ENCODE results near the gene KRTAP5-3.
A peak's percentile ranks its signal among the peaks of the same experiment; 100 is the strongest.

KRTAP5-3 gene

GRCh38 chr11:1563149-1563638 lies 45.1 kb downstream of the KRTAP5-3 start:
- no peak overlapping the region for H2BK120ac ChIP-seq (ENCODE audit: low read depth, low read length)
- no peak overlapping the region for H3K9ac ChIP-seq (ENCODE audit: low read depth, low read length, poor library complexity)
- H3K36me3 ChIP-seq (replicated peaks in 1 of 2; ENCODE audit: control insufficient read depth in 2 of 2, insufficient read depth in 2 of 2, low read length in 2 of 2): peaks cover 0 to 7% of the 10 kb centered on the region in 2 donors
- WGBS, 2 donors (ENCODE audit: extremely low coverage in 2 of 2, insufficient read length in 2 of 2, insufficient replicate concordance in 1 of 2): no CpG with 5 or more reads among the region's 12 CpGs
- H4K8ac ChIP-seq (ENCODE audit: low read depth, low read length): no peak overlapping the region
- peak overlapping the region; percentile 16 for H3K23ac ChIP-seq (ENCODE audit: low read depth, low read length, poor library complexity)
- peaks cover 0 to 50% (median 6%) of the 10 kb centered on the region in 3 experiments for H3K27me3 ChIP-seq (ENCODE audit: control insufficient read depth in 3 of 3, insufficient read depth in 3 of 3, low read depth in 1 of 3, low read length in 3 of 3)
- no peak overlapping the region for H3K27ac ChIP-seq (replicated peaks; ENCODE audit: low read length)
- H2BK5ac ChIP-seq (ENCODE audit: low read length): peak overlapping the region; percentile 66
- H3K79me1 ChIP-seq (ENCODE audit: low read depth, low read length): peaks cover 5% of the 10 kb centered on the region
- peaks cover 14 to 26% of the 10 kb centered on the region in 2 donors for H3K4me1 ChIP-seq (ENCODE audit: control insufficient read depth in 2 of 2, insufficient read depth in 1 of 2, low read depth in 1 of 2, low read length in 2 of 2)
- DNase-seq (ENCODE audit: low spot score): no peak
- H3K4ac ChIP-seq (ENCODE audit: low read length): no peak overlapping the region
- H3K4me2 ChIP-seq (ENCODE audit: insufficient read depth, low read length, poor library complexity, severe bottlenecking): no peak overlapping the region
- H2AK5ac ChIP-seq (ENCODE audit: low read depth, low read length): peak overlapping the region; percentile 100
- peak overlapping the region; percentile 75 for H2BK15ac ChIP-seq (ENCODE audit: low read length)
- peak overlapping the region; percentile 85 for H3K18ac ChIP-seq (ENCODE audit: low read length)
- H3K9me3 ChIP-seq (replicated peaks in 1 of 2; ENCODE audit: control insufficient read depth in 2 of 2, insufficient read depth in 1 of 2, low read depth in 1 of 2, low read length in 2 of 2): peaks cover 0 to 3% of the 10 kb centered on the region in 2 donors
- no peak overlapping the region for H2BK12ac ChIP-seq (ENCODE audit: low read length)
- H3K14ac ChIP-seq (ENCODE audit: low read length): no peak overlapping the region
- H4K91ac ChIP-seq (ENCODE audit: low read depth, low read length, poor library complexity): no peak overlapping the region
- no peak overlapping the region for H2AFZ ChIP-seq (ENCODE audit: low read length)
- no peak overlapping the region for H3K4me3 ChIP-seq (ENCODE audit: low read length in 2 of 2)

GRCh38 chr11:1562469-1563148 lies 45.7 kb downstream of the KRTAP5-3 start:
- peak overlapping the region; percentile 64 for H3K9ac ChIP-seq (ENCODE audit: low read depth, low read length, poor library complexity)
- no peak overlapping the region for H3K4ac ChIP-seq (ENCODE audit: low read length)
- no peak overlapping the region for H2AFZ ChIP-seq (ENCODE audit: low read length)
- H3K4me2 ChIP-seq (ENCODE audit: insufficient read depth, low read length, poor library complexity, severe bottlenecking): no peak overlapping the region
- no peak for DNase-seq (ENCODE audit: low spot score)
- H3K4me3 ChIP-seq (ENCODE audit: low read length in 2 of 2): peak overlapping the region in 1 of 2 donors; percentile 21
- H3K4me1 ChIP-seq (ENCODE audit: control insufficient read depth in 2 of 2, insufficient read depth in 1 of 2, low read depth in 1 of 2, low read length in 2 of 2): peaks cover 9 to 22% of the 10 kb centered on the region in 2 donors
- H4K8ac ChIP-seq (ENCODE audit: low read depth, low read length): no peak overlapping the region
- no peak overlapping the region for H2BK5ac ChIP-seq (ENCODE audit: low read length)
- peak overlapping the region; percentile 16 for H3K23ac ChIP-seq (ENCODE audit: low read depth, low read length, poor library complexity)
- H3K36me3 ChIP-seq (replicated peaks in 1 of 2; ENCODE audit: control insufficient read depth in 2 of 2, insufficient read depth in 2 of 2, low read length in 2 of 2): peaks cover 0 to 9% of the 10 kb centered on the region in 2 donors
- H2BK120ac ChIP-seq (ENCODE audit: low read depth, low read length): peak overlapping the region; percentile 39
- H3K27me3 ChIP-seq (ENCODE audit: control insufficient read depth in 3 of 3, insufficient read depth in 3 of 3, low read depth in 1 of 3, low read length in 3 of 3): peaks cover 0 to 45% (median 9%) of the 10 kb centered on the region in 3 experiments
- H3K18ac ChIP-seq (ENCODE audit: low read length): peak overlapping the region; percentile 85
- H3K9me3 ChIP-seq (replicated peaks in 1 of 2; ENCODE audit: control insufficient read depth in 2 of 2, insufficient read depth in 1 of 2, low read depth in 1 of 2, low read length in 2 of 2): peaks cover 0 to 3% of the 10 kb centered on the region in 2 donors
- H2BK15ac ChIP-seq (ENCODE audit: low read length): no peak overlapping the region
- no peak overlapping the region for H3K27ac ChIP-seq (replicated peaks; ENCODE audit: low read length)
- no CpG with 5 or more reads among the region's 14 CpGs for WGBS, 2 donors (ENCODE audit: extremely low coverage in 2 of 2, insufficient read length in 2 of 2, insufficient replicate concordance in 1 of 2)
- no peak overlapping the region for H2BK12ac ChIP-seq (ENCODE audit: low read length)
- H3K79me1 ChIP-seq (ENCODE audit: low read depth, low read length): peaks cover 5% of the 10 kb centered on the region
- no peak overlapping the region for H4K91ac ChIP-seq (ENCODE audit: low read depth, low read length, poor library complexity)
- peak overlapping the region; percentile 58 for H3K14ac ChIP-seq (ENCODE audit: low read length)
- peak overlapping the region; percentile 100 for H2AK5ac ChIP-seq (ENCODE audit: low read depth, low read length)

GRCh38 chr11:1561955-1562354 lies 46.3 kb downstream of the KRTAP5-3 start:
- peaks cover 0 to 3% of the 10 kb centered on the region in 2 donors for H3K9me3 ChIP-seq (replicated peaks in 1 of 2; ENCODE audit: control insufficient read depth in 2 of 2, insufficient read depth in 1 of 2, low read depth in 1 of 2, low read length in 2 of 2)
- peaks cover 0 to 10% of the 10 kb centered on the region in 2 donors for H3K36me3 ChIP-seq (replicated peaks in 1 of 2; ENCODE audit: control insufficient read depth in 2 of 2, insufficient read depth in 2 of 2, low read length in 2 of 2)
- peak overlapping the region; percentile 46 for H2AK5ac ChIP-seq (ENCODE audit: low read depth, low read length)
- no peak overlapping the region for H2BK15ac ChIP-seq (ENCODE audit: low read length)
- no peak overlapping the region for H3K4ac ChIP-seq (ENCODE audit: low read length)
- H4K91ac ChIP-seq (ENCODE audit: low read depth, low read length, poor library complexity): peak overlapping the region; percentile 79
- peaks cover 6 to 22% of the 10 kb centered on the region in 2 donors for H3K4me1 ChIP-seq (ENCODE audit: control insufficient read depth in 2 of 2, insufficient read depth in 1 of 2, low read depth in 1 of 2, low read length in 2 of 2)
- H3K18ac ChIP-seq (ENCODE audit: low read length): no peak overlapping the region
- H3K27me3 ChIP-seq (ENCODE audit: control insufficient read depth in 3 of 3, insufficient read depth in 3 of 3, low read depth in 1 of 3, low read length in 3 of 3): peaks cover 0 to 38% (median 16%) of the 10 kb centered on the region in 3 experiments
- H2AFZ ChIP-seq (ENCODE audit: low read length): no peak overlapping the region
- H2BK5ac ChIP-seq (ENCODE audit: low read length): no peak overlapping the region
- H3K4me3 ChIP-seq (ENCODE audit: low read length in 2 of 2): no peak overlapping the region
- H2BK12ac ChIP-seq (ENCODE audit: low read length): peak overlapping the region; percentile 16
- H4K8ac ChIP-seq (ENCODE audit: low read depth, low read length): no peak overlapping the region
- H3K23ac ChIP-seq (ENCODE audit: low read depth, low read length, poor library complexity): no peak overlapping the region
- H3K27ac ChIP-seq (replicated peaks; ENCODE audit: low read length): no peak overlapping the region
- no peak overlapping the region for H3K9ac ChIP-seq (ENCODE audit: low read depth, low read length, poor library complexity)
- no peak overlapping the region for H3K4me2 ChIP-seq (ENCODE audit: insufficient read depth, low read length, poor library complexity, severe bottlenecking)
- no peak overlapping the region for H2BK120ac ChIP-seq (ENCODE audit: low read depth, low read length)
- peak overlapping the region; percentile 75 for H3K14ac ChIP-seq (ENCODE audit: low read length)
- DNase-seq (ENCODE audit: low spot score): no peak
- H3K79me1 ChIP-seq (ENCODE audit: low read depth, low read length): peaks cover 5% of the 10 kb centered on the region
- no CpG with 5 or more reads among the region's 5 CpGs for WGBS, 2 donors (ENCODE audit: extremely low coverage in 2 of 2, insufficient read length in 2 of 2, insufficient replicate concordance in 1 of 2)

GRCh38 chr11:1561266-1561665 lies 47.0 kb downstream of the KRTAP5-3 start:
- Histone ChIP-seq H3K9me3 (replicated peaks in 1 of 2; ENCODE audit: control insufficient read depth in 2 of 2, insufficient read depth in 1 of 2, low read depth in 1 of 2, low read length in 2 of 2) (peaks cover 0 to 3% of the 10 kb centered on the region in 2 donors), H2BK12ac (ENCODE audit: low read length) (peak overlapping the region; percentile 58), H2AK5ac (ENCODE audit: low read depth, low read length) (no peak overlapping the region), H3K27ac (replicated peaks; ENCODE audit: low read length) (no peak overlapping the region), H2BK120ac (ENCODE audit: low read depth, low read length) (no peak overlapping the region), H2BK5ac (ENCODE audit: low read length) (no peak overlapping the region), H2AFZ (ENCODE audit: low read length) (no peak overlapping the region), H3K23ac (ENCODE audit: low read depth, low read length, poor library complexity) (peak overlapping the region; percentile 2), H4K8ac (ENCODE audit: low read depth, low read length) (peak overlapping the region; percentile 17), H3K36me3 (replicated peaks in 1 of 2; ENCODE audit: control insufficient read depth in 2 of 2, insufficient read depth in 2 of 2, low read length in 2 of 2) (peaks cover 0 to 10% of the 10 kb centered on the region in 2 donors), H3K18ac (ENCODE audit: low read length) (no peak overlapping the region), H4K91ac (ENCODE audit: low read depth, low read length, poor library complexity) (peak overlapping the region; percentile 79), H3K4me3 (ENCODE audit: low read length in 2 of 2) (no peak overlapping the region), H3K27me3 (ENCODE audit: control insufficient read depth in 3 of 3, insufficient read depth in 3 of 3, low read depth in 1 of 3, low read length in 3 of 3) (peaks cover 0 to 34% (median 22%) of the 10 kb centered on the region in 3 experiments), H3K14ac (ENCODE audit: low read length) (no peak overlapping the region), H3K9ac (ENCODE audit: low read depth, low read length, poor library complexity) (no peak overlapping the region), H3K4me1 (ENCODE audit: control insufficient read depth in 2 of 2, insufficient read depth in 1 of 2, low read depth in 1 of 2, low read length in 2 of 2) (peaks cover 6 to 22% of the 10 kb centered on the region in 2 donors), H3K79me1 (ENCODE audit: low read depth, low read length) (peaks cover 3% of the 10 kb centered on the region), H3K4ac (ENCODE audit: low read length) (no peak overlapping the region), H2BK15ac (ENCODE audit: low read length) (no peak overlapping the region), H3K4me2 (ENCODE audit: insufficient read depth, low read length, poor library complexity, severe bottlenecking) (peak overlapping the region; percentile 11)
- DNase-seq (ENCODE audit: low spot score): no peak
- no CpG with 5 or more reads among the region's 17 CpGs for WGBS, 2 donors (ENCODE audit: extremely low coverage in 2 of 2, insufficient read length in 2 of 2, insufficient replicate concordance in 1 of 2)
